Glutamatergic neuron (in vitro differentiated cells): Measurements from ENCODE around the gene PFDN4. TPM values are rescaled to one million over a fixed set of nuclear protein-coding genes. Genes with fewer than 3 reads are reported as not detected.

Experiments
- DNase-seq: peaks from one replicate; pipeline ENCODE4 v3.0.0; 2022
- H3K27ac Mint-ChIP-seq: one replicate; pipeline ENCODE4 v1.8.0; 2020; ENCODE audit warnings: mild to moderate bottlenecking, mixed read lengths, inconsistent platforms; ENCODE audit not compliant: unreplicated experiment
- H3K27me3 Mint-ChIP-seq: one replicate; pipeline ENCODE4 v1.8.0; 2020; ENCODE audit warnings: mild to moderate bottlenecking, moderate library complexity, mixed read lengths, inconsistent platforms; ENCODE audit not compliant: unreplicated experiment
- H3K36me3 Mint-ChIP-seq: one replicate; pipeline ENCODE4 v1.8.0; 2020; ENCODE audit warnings: mild to moderate bottlenecking, mixed read lengths, inconsistent platforms; ENCODE audit not compliant: unreplicated experiment
- H3K4me1 Mint-ChIP-seq: one replicate; pipeline ENCODE4 v1.8.0; 2020; ENCODE audit warnings: mild to moderate bottlenecking, low read depth, mixed read lengths, inconsistent platforms; ENCODE audit not compliant: unreplicated experiment
- H3K4me3 Mint-ChIP-seq: one replicate; pipeline ENCODE4 v1.8.0; 2020; ENCODE audit warnings: mild to moderate bottlenecking, mixed read lengths, inconsistent platforms; ENCODE audit not compliant: unreplicated experiment
- H3K9me3 Mint-ChIP-seq: one replicate; pipeline ENCODE4 v1.8.0; 2020; ENCODE audit warnings: mild to moderate bottlenecking, moderate library complexity, mixed read lengths, inconsistent platforms; ENCODE audit not compliant: unreplicated experiment
- total RNA-seq: library from RNA; stranded (reverse); fragmentation: NEBNext Ultra II Directional; extraction: Animal tissue kit (Norgen Biotek cat#: 25700); gene quantifications from one replicate; pipeline ENCODE4 v1.2.1, GENCODE V29; 2021; ENCODE audit not compliant: unreplicated experiment
- TF ChIP-seq, protein P1 (sequence below): fragments of 200-600 bp; sonication (generic); IDR thresholded peaks from one replicate; pipeline ENCODE4 v1.5.0; 2021; ENCODE audit not compliant: partially characterized antibody, unreplicated experiment

The PFDN4 gene
- total RNA-seq, 1 donor from 2014 or later, result 51.6 TPM

DNA sequence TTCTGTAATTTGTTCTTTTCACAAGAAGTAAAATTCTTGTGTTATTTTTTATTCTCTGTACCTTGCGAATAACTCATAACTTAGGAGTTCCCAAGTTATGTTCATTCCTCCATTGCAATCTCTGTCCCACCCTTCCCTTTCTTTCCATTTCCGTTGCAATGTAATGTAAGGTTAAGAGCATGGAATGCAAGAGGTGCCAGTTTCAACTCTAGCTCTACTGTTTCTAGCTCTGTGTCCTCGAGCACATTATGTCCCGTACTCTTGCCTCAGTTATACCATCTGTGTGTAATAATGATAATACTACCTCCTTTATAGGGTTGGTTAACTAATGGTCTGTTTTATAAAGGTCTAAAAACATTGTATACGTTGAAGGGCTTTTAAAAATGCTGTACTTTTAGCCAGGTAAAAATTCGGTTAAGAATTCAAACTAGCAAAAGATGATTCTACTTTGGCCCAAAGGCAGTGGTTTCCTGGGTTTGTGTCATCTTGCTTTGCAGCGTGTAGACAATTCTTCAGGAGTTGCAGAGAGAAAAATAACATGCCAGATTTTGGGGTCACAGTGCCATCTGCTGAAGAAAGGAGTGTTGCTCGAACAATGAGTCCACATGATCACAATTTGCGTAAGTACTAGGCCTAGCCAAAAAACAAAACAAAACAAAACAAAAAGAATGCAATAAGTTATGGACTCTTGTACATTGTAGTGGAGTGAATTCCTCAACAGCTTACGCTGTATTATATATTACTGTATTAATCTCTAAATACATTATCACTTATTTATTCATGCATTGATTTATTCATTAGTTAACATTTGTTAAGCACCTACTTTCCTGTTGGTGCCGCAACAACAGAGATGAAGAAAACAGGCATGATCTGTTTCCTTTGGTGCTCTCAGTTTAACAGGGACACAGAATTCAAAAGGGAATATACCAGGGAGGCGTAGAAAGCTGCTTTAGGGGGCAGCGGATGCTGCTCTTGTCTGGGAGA lies 10.0 kb upstream of the PFDN4 start:
- Mint-ChIP-seq H3K4me1 (peaks cover 2% of the 10 kb centered on the region), H3K27ac (no peak overlapping the region), H3K9me3 (no peaks in the 10 kb centered on the region), H3K27me3 (no peaks in the 10 kb centered on the region), H3K4me3 (no peak overlapping the region), H3K36me3 (no peaks in the 10 kb centered on the region)
- TF ChIP-seq, protein P1, sequence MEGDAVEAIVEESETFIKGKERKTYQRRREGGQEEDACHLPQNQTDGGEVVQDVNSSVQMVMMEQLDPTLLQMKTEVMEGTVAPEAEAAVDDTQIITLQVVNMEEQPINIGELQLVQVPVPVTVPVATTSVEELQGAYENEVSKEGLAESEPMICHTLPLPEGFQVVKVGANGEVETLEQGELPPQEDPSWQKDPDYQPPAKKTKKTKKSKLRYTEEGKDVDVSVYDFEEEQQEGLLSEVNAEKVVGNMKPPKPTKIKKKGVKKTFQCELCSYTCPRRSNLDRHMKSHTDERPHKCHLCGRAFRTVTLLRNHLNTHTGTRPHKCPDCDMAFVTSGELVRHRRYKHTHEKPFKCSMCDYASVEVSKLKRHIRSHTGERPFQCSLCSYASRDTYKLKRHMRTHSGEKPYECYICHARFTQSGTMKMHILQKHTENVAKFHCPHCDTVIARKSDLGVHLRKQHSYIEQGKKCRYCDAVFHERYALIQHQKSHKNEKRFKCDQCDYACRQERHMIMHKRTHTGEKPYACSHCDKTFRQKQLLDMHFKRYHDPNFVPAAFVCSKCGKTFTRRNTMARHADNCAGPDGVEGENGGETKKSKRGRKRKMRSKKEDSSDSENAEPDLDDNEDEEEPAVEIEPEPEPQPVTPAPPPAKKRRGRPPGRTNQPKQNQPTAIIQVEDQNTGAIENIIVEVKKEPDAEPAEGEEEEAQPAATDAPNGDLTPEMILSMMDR, result no peak
- DNase-seq, result no peak

GRCh38 chr20:54199283-54199682 lies 8.6 kb upstream of the PFDN4 start:
- DNase-seq, result no peak
- Mint-ChIP-seq H3K4me1 (peaks cover 2% of the 10 kb centered on the region), H3K4me3 (no peak overlapping the region), H3K27me3 (no peaks in the 10 kb centered on the region), H3K9me3 (no peaks in the 10 kb centered on the region), H3K27ac (no peak overlapping the region), H3K36me3 (no peaks in the 10 kb centered on the region)
- TF ChIP-seq, protein P1, result no peak

GRCh38 chr20:54199721-54200176 lies 8.1 kb upstream of the PFDN4 start:
- Mint-ChIP-seq H3K27me3 (no peaks in the 10 kb centered on the region), H3K27ac (no peak overlapping the region), H3K9me3 (no peaks in the 10 kb centered on the region), H3K4me3 (no peak overlapping the region), H3K4me1 (peaks cover 2% of the 10 kb centered on the region), H3K36me3 (no peaks in the 10 kb centered on the region)
- peak; percentile 86 for DNase-seq
- TF ChIP-seq, protein P1, result peak; percentile 77

DNA sequence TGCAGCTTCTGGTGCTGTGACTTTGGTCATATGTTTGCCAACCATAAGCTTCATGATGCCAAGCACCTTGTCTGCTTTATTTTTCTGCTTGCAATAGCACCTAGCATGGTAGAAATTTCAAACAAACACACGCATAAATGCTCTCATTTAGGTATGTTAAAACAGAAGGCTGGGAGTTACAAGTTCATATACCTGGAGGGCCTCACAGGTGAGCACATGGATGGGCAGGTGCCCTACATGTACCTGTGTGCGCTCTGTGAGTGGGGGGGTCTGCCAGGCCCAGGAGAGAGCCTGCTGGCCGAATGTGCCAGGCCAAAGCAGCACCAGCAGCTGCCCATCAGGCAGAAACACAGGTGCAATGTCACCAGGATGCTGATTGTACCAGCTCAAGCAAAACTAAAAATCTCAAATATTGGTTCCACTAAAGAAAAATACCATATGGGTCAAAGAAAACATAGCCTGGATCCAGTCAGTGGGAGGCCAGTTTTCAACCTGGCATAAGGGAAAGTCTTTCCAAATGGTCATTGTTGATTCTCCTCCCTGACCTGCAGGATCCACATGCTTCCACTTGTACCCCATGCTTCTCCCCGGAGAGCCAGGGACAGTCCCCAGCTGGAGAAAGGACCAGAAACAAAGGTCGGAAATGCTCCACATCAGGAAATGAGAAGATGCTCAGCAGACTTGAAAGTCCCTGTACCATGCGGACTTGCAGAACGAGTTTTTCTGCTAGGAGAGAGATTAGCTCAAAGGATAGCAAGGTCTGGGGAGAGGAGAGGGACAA lies 7.2 kb upstream of the PFDN4 start:
- Mint-ChIP-seq H3K27me3 (no peaks in the 10 kb centered on the region), H3K9me3 (no peaks in the 10 kb centered on the region), H3K4me3 (no peak overlapping the region), H3K36me3 (no peaks in the 10 kb centered on the region), H3K27ac (no peak overlapping the region), H3K4me1 (peaks cover 2% of the 10 kb centered on the region)
- no peak for DNase-seq
- TF ChIP-seq, protein P1, result no peak
